Cardiac septum (tissue), 1 donor: ENCODE measurements around the gene GCN1. TPM values are rescaled to one million over a fixed set of nuclear protein-coding genes. Genes with fewer than 3 reads are reported as not detected.

Experiments
- DNase-seq: peaks from one replicate; pipeline ENCODE4 v3.0.0-alpha.2; 2020; ENCODE audit warnings: low spot score
- intact Hi-C: fragments of 100-400 bp; cut with DNase I; formaldehyde crosslinking; loops from one replicate; pipeline ENCODE4 v1.14.0; 2022
- total RNA-seq: library from RNA; stranded (reverse); fragmentation: NEBNext Ultra II Directional; extraction: Animal tissue kit (Norgen Biotek cat#: 25700); gene quantifications from one replicate; pipeline ENCODE4 v1.2.1, GENCODE V29; 2021
- donor health status: DM: no; HTN: no; CAD: no.

GCN1 gene
- total RNA-seq, 1 donor from 2014 or later, result 39.8 TPM

- intact Hi-C loops, result no loop called here
- DNase-seq, result no peak
These were observed 35.2 kb upstream of the GCN1 start for GRCh38 chr12:120229487-120230325.

- DNase-seq, result no peak
- intact Hi-C loops, result no loop called here
These were observed 34.6 kb upstream of the GCN1 start for GRCh38 chr12:120229071-120229486.

GRCh38 chr12:120228291-120229070 is 34.0 kb upstream of the GCN1 start:
- intact Hi-C loops, result loop anchor here (1.0 kb wide), 2 partner anchors 27 to 37 kb away; partner anchors contain the start of genes PXN and RPLP0
- peak; percentile 94 for DNase-seq

- no peak for DNase-seq
- intact Hi-C loops, result loop anchor here (1.0 kb wide), 2 partner anchors 27 to 37 kb away; partner anchors contain the start of genes PXN and RPLP0
These were observed 33.5 kb upstream of the GCN1 start for GRCh38 chr12:120228041-120228290.

GRCh38 chr12:120227233-120228040 is 32.9 kb upstream of the GCN1 start:
- DNase-seq, result no peak
- intact Hi-C loops, result loop anchor here (1.0 kb wide), 2 partner anchors 26 to 38 kb away; partner anchors contain the start of genes PXN and RPLP0

GRCh38 chr12:120225852-120226640 is 31.5 kb upstream of the GCN1 start:
- DNase-seq, result peak; percentile 89
- intact Hi-C loops, result no loop called here

GRCh38 chr12:120225200-120225558 is 30.7 kb upstream of the GCN1 start:
- DNase-seq, result no peak
- intact Hi-C loops, result no loop called here

GRCh38 chr12:120224304-120225199 is 30.0 kb upstream of the GCN1 start:
- intact Hi-C loops, result no loop called here
- DNase-seq, result peak; percentile 84

- intact Hi-C loops, result no loop called here
- no peak for DNase-seq
These were observed 29.2 kb upstream of the GCN1 start for GRCh38 chr12:120223458-120224303.

GRCh38 chr12:120222288-120222832 is 27.8 kb upstream of the GCN1 start:
- intact Hi-C loops, result no loop called here
- no peak for DNase-seq

- intact Hi-C loops, result no loop called here
These were observed 27.0 kb upstream of the GCN1 start for GRCh38 chr12:120221576-120221900.

GRCh38 chr12:120220838-120221575 is 26.5 kb upstream of the GCN1 start:
- intact Hi-C loops, result no loop called here
- no peak for DNase-seq

More at GRCh38 chr12:120221576-120221900, 27.0 kb upstream of the GCN1 start:
- DNase-seq, result no peak

GRCh38 chr12:120218680-120219606 is 24.4 kb upstream of the GCN1 start:
- no peak for DNase-seq

GRCh38 chr12:120216742-120217605 is 22.5 kb upstream of the GCN1 start:
- intact Hi-C loops, result no loop called here
- DNase-seq, result no peak

More at GRCh38 chr12:120218680-120219606, 24.4 kb upstream of the GCN1 start:
- intact Hi-C loops, result no loop called here
